Stimulated activated CD8-positive, alpha-beta memory T cell treated with anti-CD3 and anti-CD28 coated beads, Interleukin-15, amount 100 ng/mL, for 24 hours (primary cell): ENCODE measurements around the gene BRI3BP.
A peak's percentile ranks its signal among the peaks of the same experiment; 100 is the strongest.
"Not testable (repeated sequence)": the region's sequence is repeated elsewhere in the genome, so short reads cannot be mapped to it uniquely, and the experiment has no call there.

Experiments
- DNase-seq: peaks from one replicate; pipeline ENCODE4 v3.0.0-alpha.2; 2020; ENCODE audit warnings: low read depth

The BRI3BP gene

GRCh38 chr12:124972211-124972610 is 21.2 kb upstream of the BRI3BP start:
- no peak for DNase-seq

DNA sequence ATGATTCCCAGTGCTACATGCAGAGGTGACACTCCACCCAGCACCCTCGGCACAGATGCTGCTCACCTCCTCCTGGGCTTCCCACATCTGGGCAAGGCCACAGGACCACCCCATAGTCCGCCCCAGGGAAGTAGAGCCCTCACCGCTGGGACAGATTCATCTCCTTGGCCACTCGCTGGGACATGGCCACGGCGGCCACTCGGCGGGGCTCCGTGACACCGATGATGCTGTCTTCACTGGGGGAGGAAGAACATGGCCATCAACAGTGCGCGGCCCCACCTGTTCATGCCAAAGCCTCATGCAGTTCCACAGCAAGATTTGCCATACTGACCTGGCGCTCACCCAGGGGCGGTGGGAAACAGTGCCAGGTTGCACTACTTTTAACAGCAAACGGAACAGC is 18.2 kb upstream of the BRI3BP start:
- no peak for DNase-seq

DNA sequence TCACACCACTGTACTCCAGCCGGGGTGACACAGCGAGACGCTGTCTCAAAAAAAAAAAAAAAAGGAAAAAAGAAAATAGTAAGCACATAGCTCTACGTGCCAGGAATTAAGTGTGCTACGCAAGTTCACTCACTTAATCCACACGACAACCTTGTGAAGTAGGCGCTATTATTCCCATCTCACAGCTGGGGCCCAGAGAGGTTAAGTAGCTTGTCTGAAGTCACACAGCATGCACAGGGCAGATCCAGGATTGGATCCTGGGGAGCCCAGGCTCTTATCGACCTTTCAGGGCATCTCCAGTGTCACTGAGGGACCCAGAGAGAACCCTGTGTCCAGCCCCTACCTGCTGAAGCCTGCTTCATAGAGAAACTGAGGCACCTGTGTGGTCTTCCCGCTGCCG is 16.4 kb upstream of the BRI3BP start:
- no peak for DNase-seq

DNA sequence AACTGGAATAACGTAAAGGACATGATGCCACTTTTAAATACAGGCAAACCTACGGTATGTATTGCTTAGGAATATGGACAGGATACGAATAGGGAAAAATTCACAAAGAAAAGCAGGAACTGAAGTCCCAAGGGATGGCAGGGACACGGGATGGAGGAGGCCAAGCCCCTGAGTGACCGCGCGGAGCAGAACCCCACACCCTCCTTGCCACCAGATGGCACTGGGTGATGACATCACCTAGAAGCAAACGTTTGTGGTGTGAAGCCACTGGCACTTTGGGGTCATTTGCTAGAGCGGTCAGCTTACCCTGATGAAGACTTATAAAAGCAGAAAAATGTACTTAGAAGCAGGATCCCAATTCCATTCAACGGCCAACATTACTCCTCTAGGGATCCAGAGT is 13.9 kb upstream of the BRI3BP start:
- DNase-seq: no peak

- no peak for DNase-seq
These were observed 13.2 kb upstream of the BRI3BP start for GRCh38 chr12:124980098-124980892.

- not testable (repeated sequence) for DNase-seq
These were observed 6.6 kb upstream of the BRI3BP start for GRCh38 chr12:124986876-124987275.

GRCh38 chr12:124992874-124993625 is 395 bp upstream of the BRI3BP start:
- DNase-seq: peak; percentile 65

GRCh38 chr12:124994437-124994975 is 1.1 kb downstream of the BRI3BP start:
- no peak for DNase-seq

DNA sequence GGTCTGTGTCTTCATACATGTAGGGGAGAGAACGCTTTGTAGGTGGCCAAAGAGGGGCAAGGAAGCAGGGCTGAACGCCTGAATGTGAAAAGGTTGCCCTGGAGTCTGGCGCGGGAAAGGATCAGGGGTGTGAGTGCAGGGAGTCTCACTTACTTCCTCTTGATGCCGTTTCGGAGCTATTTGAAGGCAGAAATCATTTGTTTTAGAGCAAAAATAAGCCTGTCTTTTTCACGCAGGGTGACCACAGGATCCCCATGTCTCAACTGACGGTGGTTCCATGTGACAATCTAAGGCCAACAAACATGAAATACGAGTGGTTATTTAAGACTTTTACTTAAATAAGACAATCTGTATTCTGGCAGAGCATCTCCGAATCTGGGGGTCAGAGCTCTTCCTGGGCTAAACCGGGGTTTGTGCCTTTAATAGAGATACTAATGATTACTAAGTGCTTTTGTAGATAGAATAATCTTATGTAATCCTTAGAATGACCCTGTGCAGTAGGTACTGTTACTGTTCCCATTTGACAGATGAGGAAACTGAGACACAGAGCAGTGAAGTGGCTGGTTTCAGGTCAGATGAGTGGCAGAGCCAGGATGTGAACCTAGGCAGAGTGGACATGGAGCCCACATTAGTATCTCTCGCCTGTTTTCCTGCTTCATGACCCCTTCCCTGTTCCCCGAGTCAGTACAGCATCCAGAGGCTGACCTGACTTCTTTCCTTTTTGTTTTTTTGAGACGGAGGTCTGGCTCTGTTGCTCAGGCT is 1.9 kb downstream of the BRI3BP start:
- DNase-seq: no peak

- no peak for DNase-seq
These were observed 5.3 kb downstream of the BRI3BP start for GRCh38 chr12:124998705-124999104.

DNA sequence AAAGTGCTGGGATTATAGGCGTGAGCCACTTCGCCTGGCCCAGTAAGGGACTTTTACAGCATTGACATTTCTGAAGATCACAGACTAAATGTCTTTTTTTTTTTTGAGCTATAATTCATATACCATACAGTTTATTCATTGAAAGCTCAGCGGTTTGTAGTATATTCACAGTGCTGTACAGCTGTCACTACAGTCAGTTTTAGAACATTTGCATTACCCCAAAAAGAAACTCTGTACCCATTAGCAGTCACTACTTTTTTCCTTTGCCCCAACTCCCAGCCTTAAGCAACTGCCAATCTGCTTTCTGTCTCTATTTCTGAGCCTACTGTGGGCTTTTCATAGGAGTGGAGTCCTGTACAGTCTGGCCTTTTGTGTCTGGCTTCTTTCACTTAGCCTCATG is 8.2 kb downstream of the BRI3BP start:
- DNase-seq: no peak

GRCh38 chr12:125003021-125003420 is 9.6 kb downstream of the BRI3BP start:
- DNase-seq: no peak

DNA sequence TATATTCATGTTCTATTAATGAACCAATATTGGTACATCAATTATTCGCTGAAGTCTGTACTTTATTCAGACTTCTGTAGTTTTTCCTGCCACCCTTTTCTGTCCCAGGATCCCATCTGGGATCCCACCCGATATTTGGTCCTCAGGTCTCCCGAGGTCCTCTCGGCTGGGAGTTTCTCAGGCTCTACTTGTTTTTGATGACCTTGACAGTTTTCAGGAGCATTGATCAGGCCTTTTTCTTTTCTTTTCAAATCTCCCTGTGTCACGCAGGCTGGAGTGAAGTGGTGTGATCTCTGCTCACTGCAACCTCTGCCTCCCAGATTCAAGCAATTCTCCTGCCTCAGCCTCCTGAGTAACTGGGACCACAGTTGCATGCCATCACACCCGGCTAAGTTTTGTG is 11.2 kb downstream of the BRI3BP start:
- DNase-seq: no peak

- DNase-seq: no peak
These were observed 12.2 kb downstream of the BRI3BP start for GRCh38 chr12:125005652-125006051.

GRCh38 chr12:125006365-125006764 is 12.9 kb downstream of the BRI3BP start:
- DNase-seq: no peak

- no peak for DNase-seq
These were observed 20.5 kb downstream of the BRI3BP start for GRCh38 chr12:125013816-125014442.

DNA sequence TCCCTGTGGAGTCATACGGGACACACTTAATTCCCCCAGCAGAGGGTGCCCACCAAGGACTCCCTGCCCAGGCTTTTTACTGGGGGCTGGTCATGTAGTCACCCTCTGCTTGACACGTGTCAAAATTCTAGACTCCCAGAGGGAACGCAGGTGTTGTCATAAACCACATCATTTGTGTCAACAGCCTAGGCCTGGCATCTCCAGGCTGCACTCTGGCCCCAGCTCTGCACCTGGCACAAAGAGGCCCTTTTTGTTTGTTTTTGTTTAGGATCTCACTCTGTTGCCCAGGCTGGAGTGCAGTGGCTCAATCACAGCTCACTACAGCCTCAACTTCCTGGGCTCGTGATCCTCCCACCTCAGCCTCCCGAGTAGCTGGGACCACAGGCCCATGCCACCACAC is 21.1 kb downstream of the BRI3BP start:
- no peak for DNase-seq

DNA sequence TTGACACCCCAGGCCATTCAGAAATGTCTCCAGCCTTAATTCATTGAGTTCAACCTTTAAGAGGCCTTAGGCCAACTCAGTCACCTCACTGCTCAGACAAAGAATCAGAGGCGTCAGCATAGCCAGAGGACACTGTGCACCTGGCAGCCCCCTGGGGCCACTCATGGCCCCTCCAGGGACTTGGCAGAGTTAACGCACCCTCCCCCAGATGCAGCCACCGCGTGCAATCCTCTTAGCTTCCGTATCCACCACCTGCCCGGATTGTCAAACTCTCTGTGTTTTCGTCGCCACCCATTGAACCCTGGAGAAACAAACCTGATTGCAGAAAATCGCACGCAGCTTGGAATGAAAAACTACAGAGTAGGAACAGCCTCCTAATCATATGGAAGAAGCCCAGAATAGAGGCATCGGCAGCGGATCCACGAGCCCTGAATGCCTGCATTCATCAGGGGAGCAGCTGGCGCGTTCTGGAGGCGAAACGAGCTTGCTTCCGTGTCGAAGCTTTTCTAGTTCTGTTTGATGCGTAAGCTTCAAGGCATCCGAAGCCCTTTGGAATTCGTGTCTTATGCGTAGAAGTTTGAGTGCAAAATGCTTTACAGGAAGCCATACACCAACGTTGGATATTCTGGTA is 22.4 kb downstream of the BRI3BP start:
- DNase-seq: no peak

DNA sequence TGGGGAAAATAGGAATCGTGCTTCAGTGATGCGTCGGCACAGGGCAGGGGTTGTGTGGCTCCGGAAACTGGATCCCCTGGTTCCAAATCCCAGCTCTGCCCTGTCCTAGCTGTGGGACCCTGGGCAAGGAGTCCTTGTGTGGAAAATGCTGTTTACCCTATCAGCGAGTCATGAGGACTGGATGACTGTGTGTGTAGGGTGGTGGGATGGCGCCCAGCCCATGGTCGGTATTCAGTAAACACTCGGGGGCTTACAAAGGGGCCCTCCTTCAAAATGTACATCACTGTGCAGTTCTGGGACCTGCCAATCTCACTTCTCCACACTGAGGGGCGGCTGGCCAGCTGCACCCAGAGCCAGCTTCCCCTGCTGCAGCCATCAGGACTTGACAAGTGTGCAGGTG is 24.4 kb downstream of the BRI3BP start:
- DNase-seq: no peak

DNA sequence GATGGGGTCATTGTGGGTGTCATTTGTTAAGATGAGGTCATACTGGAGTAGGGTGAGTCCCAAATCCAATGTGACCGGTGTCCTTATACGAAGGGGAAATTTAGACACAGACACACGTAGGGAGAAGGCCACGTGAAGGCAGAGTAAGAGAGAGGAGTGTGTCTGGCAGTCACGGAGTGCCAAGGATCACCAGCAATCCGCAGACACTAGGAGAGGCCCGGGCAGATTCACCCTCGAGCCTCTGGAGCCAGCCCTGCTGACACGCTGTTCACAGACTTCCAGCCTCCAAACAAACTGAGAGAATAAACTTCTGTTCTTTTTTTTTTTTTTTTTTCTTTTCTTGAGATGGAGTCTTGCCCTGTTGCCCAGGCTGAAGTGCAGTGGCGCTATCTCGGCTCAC is 24.9 kb downstream of the BRI3BP start:
- DNase-seq: no peak

DNA sequence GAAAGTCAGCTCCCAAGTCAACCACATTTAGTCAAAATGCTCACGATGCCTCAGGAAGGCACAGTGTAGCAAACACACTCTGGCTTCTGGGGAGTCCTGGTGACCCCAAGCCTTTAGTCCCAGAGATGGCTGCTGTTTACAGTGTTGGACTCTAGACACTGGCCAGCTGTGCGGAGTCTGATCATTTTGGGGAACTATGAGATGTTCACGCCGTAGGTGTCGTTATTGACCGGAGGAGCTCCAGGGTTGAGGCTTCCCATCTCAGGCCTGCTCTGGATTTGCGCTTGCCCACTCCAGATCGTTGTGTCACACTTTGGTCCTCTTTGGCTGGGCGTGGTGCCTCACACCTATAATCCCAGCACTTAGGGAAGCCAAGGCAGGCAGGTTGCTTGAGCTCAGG is 27.7 kb downstream of the BRI3BP start:
- DNase-seq: no peak

- no peak for DNase-seq
These were observed 28.3 kb downstream of the BRI3BP start for GRCh38 chr12:125021771-125022170.
